ENCODE results near the gene CCDC74A. TPM values are rescaled to one million over a fixed set of nuclear protein-coding genes. Genes with fewer than 3 reads are reported as not detected.
"Not testable (repeated sequence)": the region's sequence is repeated elsewhere in the genome, so short reads cannot be mapped to it uniquely, and the experiment has no call there.

The CCDC74A gene
- total RNA-seq, 1 experiment from 2014 or later = 29.9 TPM

GRCh38 chr2:131521961-131522781, 5.5 kb upstream of the CCDC74A start:
- CTCF ChIA-PET = no interaction called here
- ATAC-seq = peak; percentile 48

GRCh38 chr2:131525256-131525655, 2.4 kb upstream of the CCDC74A start:
- intact Hi-C loops (cut with micrococcal nuclease; ENCODE audit: unreplicated experiment); CTCF ChIA-PET; BruUV-seq (replicated peaks); H3K36me3 ChIP-seq (ENCODE audit: control insufficient read depth, insufficient read depth, low read length); in situ Hi-C loops (cut with HindIII; ENCODE audit: low pct_unique_long_range_greater_than_20kb, low sequenced_read_pairs); H3K4me1 ChIP-seq (ENCODE audit: control insufficient read depth, insufficient read depth, low read length); H3K27me3 ChIP-seq (ENCODE audit: control insufficient read depth, insufficient read depth, low read length); H3K4me3 ChIP-seq (ENCODE audit: low read depth in 2 of 2, low read length in 2 of 2); ATAC-seq; H3K27ac ChIP-seq (ENCODE audit: low read length); DNase-seq (ENCODE audit: low read depth, low spot score); H3K9me3 ChIP-seq (ENCODE audit: control insufficient read depth, insufficient read depth, low read depth, low read length): not testable (repeated sequence)
- POLR2A ChIA-PET = interaction anchor here (0.6 kb wide), 1 partner anchor 33 kb away, joined by 4 read pairs; no protein-coding TSS in a partner anchor

More at GRCh38 chr2:131521961-131522781, 5.5 kb upstream of the CCDC74A start:
- no peaks in the 10 kb centered on the region for H3K9me3 ChIP-seq (ENCODE audit: control insufficient read depth, insufficient read depth, low read depth, low read length)
- intact Hi-C loops (cut with micrococcal nuclease; ENCODE audit: unreplicated experiment) = no loop called here
- no peak for DNase-seq (ENCODE audit: low read depth, low spot score)
- H3K4me3 ChIP-seq (ENCODE audit: low read depth in 2 of 2, low read length in 2 of 2) = no peak overlapping the region
- no peaks in the 10 kb centered on the region for H3K36me3 ChIP-seq (ENCODE audit: control insufficient read depth, insufficient read depth, low read length)
- in situ Hi-C loops (cut with HindIII; ENCODE audit: low pct_unique_long_range_greater_than_20kb, low sequenced_read_pairs) = no loop called here
- no TSS peak for BruUV-seq (replicated peaks)
- no peak for TF ChIP-seq CTCF (IDR thresholded peaks at IDR 0.05)
- no peak for TF ChIP-seq POLR2AphosphoS5 (IDR thresholded peaks at IDR 0.05; ENCODE audit: low read depth, low read length)
- TF ChIP-seq REST (IDR thresholded peaks at IDR 0.05; ENCODE audit: insufficient read depth in 1 of 2, low read depth in 2 of 2, low read length in 1 of 2) = no peak
- POLR2A ChIA-PET = interaction anchor here (0.6 kb wide), 1 partner anchor 8 kb away, joined by 3 read pairs; no protein-coding TSS in a partner anchor
- H3K27ac ChIP-seq (ENCODE audit: low read length) = no peak overlapping the region
- H3K4me1 ChIP-seq (ENCODE audit: control insufficient read depth, insufficient read depth, low read length) = no peaks in the 10 kb centered on the region; the same call in 1 of the 2 replicates
- H3K27me3 ChIP-seq (ENCODE audit: control insufficient read depth, insufficient read depth, low read length) = no peaks in the 10 kb centered on the region

GRCh38 chr2:131528981-131529863, 1.5 kb downstream of the CCDC74A start:
- H3K4me1 ChIP-seq (ENCODE audit: control insufficient read depth, insufficient read depth, low read length); H3K27me3 ChIP-seq (ENCODE audit: control insufficient read depth, insufficient read depth, low read length); H3K36me3 ChIP-seq (ENCODE audit: control insufficient read depth, insufficient read depth, low read length); intact Hi-C loops (cut with micrococcal nuclease; ENCODE audit: unreplicated experiment); DNase-seq (ENCODE audit: low read depth, low spot score); H3K9me3 ChIP-seq (ENCODE audit: control insufficient read depth, insufficient read depth, low read depth, low read length); H3K4me3 ChIP-seq (ENCODE audit: low read depth in 2 of 2, low read length in 2 of 2); in situ Hi-C loops (cut with HindIII; ENCODE audit: low pct_unique_long_range_greater_than_20kb, low sequenced_read_pairs); CTCF ChIA-PET; BruUV-seq (replicated peaks); POLR2A ChIA-PET; ATAC-seq; H3K27ac ChIP-seq (ENCODE audit: low read length): not testable (repeated sequence)

- intact Hi-C loops (cut with micrococcal nuclease; ENCODE audit: unreplicated experiment); H3K27ac ChIP-seq (ENCODE audit: low read length); H3K4me1 ChIP-seq (ENCODE audit: control insufficient read depth, insufficient read depth, low read length); H3K36me3 ChIP-seq (ENCODE audit: control insufficient read depth, insufficient read depth, low read length); BruUV-seq (replicated peaks); H3K4me3 ChIP-seq (ENCODE audit: low read depth in 2 of 2, low read length in 2 of 2); DNase-seq (ENCODE audit: low read depth, low spot score); ATAC-seq; H3K9me3 ChIP-seq (ENCODE audit: control insufficient read depth, insufficient read depth, low read depth, low read length); CTCF ChIA-PET; POLR2A ChIA-PET; in situ Hi-C loops (cut with HindIII; ENCODE audit: low pct_unique_long_range_greater_than_20kb, low sequenced_read_pairs); H3K27me3 ChIP-seq (ENCODE audit: control insufficient read depth, insufficient read depth, low read length): not testable (repeated sequence)
Observed at GRCh38 chr2:131529864-131530445, 2.3 kb downstream of the CCDC74A start.
